ENCODE data around the gene CSF3R. TPM values are rescaled to one million over a fixed set of nuclear protein-coding genes. Genes with fewer than 3 reads are reported as not detected.

Gene CSF3R
- total RNA-seq, 3 donors from 2014 or later, result 17.3 to 54.2 (median 28.8) TPM

DNA sequence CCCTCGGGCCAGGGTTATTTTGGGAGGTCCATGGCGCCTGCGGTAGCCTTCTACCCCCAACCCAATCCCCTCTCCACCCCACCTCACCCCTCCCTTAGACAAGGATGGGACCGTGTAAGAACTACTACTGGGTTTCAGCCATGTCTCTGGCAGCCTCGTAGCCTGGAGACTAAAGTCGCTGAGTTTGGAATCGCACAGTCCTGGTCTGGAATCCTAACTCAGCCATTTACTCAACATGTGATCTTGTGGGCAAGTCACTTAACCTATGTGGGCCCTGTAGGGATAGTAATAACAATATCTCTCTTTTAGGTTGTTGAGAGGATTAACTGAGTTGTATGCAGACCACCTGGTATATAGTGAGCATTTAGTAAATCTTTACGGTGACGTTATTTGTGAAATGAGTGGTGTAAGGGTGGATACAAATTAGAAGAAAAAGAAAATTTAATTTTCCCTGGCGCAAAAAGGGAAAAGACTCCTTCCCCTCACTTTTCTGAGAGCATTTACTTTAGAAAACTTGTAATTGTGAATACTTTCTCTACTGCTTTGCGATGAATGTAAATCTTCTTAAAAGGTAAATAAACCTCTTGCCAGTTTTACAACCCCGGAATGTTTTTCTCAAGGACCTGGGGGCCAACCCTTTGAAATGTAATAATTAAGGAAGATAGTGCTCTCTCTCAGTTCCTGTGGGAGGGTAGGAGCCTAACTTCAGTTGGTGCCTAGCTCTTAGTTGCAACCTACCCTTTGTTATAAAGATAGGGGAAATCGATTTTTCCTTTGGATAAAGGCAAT, 17.9 kb downstream of the CSF3R start:
- Histone ChIP-seq H3K4me3 (peak overlapping the region; percentile 88 to 95 (median 92)), H3K36me3 (peaks cover 10% of the 10 kb centered on the region), H3K27ac (peak overlapping the region; percentile 94 to 97), H3K9me3 (no peaks in the 10 kb centered on the region), H3K27me3 (no peaks in the 10 kb centered on the region), H3K4me1 (peaks cover 0 to 14% of the 10 kb centered on the region in 2 donors)
- no peak for DNase-seq (ENCODE audit: low spot score in 2 of 2)
- intact Hi-C loops (cut with DNase I; ENCODE audit: low total_unique reads), result no loop called here
- TF ChIP-seq POLR2A (IDR thresholded peaks at IDR 0.05) (no peak), POLR2AphosphoS5 (IDR thresholded peaks at IDR 0.05) (no peak)
- TF ChIP-seq, protein P1, sequence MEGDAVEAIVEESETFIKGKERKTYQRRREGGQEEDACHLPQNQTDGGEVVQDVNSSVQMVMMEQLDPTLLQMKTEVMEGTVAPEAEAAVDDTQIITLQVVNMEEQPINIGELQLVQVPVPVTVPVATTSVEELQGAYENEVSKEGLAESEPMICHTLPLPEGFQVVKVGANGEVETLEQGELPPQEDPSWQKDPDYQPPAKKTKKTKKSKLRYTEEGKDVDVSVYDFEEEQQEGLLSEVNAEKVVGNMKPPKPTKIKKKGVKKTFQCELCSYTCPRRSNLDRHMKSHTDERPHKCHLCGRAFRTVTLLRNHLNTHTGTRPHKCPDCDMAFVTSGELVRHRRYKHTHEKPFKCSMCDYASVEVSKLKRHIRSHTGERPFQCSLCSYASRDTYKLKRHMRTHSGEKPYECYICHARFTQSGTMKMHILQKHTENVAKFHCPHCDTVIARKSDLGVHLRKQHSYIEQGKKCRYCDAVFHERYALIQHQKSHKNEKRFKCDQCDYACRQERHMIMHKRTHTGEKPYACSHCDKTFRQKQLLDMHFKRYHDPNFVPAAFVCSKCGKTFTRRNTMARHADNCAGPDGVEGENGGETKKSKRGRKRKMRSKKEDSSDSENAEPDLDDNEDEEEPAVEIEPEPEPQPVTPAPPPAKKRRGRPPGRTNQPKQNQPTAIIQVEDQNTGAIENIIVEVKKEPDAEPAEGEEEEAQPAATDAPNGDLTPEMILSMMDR (IDR thresholded peaks at IDR 0.05), result no peak

GRCh38 chr1:36463803-36464604, 18.7 kb downstream of the CSF3R start, which contains the start of gene MRPS15:
Gene MRPS15, minus strand, starts transcription at chr1:36464384. Its CDS starts 109 bp downstream, at chr1:36464275.
- Histone ChIP-seq H3K27me3 (no peaks in the 10 kb centered on the region), H3K4me3 (peak within 1 kb of the TSS; percentile 88 to 95 (median 92)), H3K36me3 (peaks cover 10% of the 10 kb centered on the region), H3K4me1 (peaks cover 0 to 14% of the 10 kb centered on the region in 2 donors), H3K9me3 (no peaks in the 10 kb centered on the region), H3K27ac (peak within 1 kb of the TSS; percentile 94 to 97)
- intact Hi-C loops (cut with DNase I; ENCODE audit: low total_unique reads), result no loop called here
- TF ChIP-seq POLR2A (IDR thresholded peaks at IDR 0.05) (peak; percentile 89), POLR2AphosphoS5 (IDR thresholded peaks at IDR 0.05) (peak; percentile 92 to 99 (median 92))
- TF ChIP-seq, protein P1 (IDR thresholded peaks at IDR 0.05), result peak in 1 of 3 donors; percentile 3
- peak; percentile 94 to 96 for DNase-seq (ENCODE audit: low spot score in 2 of 2)

DNA sequence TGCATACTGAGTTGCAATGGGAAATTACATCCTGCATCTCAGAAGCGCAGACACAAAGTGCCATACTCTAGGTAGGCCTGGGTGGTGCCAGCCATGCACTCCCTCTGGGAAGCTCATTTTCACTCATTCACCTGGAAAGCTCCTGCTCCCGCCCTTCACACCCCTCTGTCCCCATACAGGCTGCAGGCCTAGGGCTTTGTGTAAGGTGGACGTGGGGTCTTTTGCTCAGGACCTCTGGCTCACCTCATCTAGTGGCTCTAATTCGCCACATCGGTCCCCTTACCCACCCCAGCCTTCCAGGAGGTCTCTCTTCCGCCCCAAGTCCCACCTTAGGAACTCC, 19.3 kb downstream of the CSF3R start:
- H3K27ac ChIP-seq, result peak overlapping the region; percentile 94 to 97
- DNase-seq (ENCODE audit: low spot score in 2 of 2), result no peak
- intact Hi-C loops (cut with DNase I; ENCODE audit: low total_unique reads), result no loop called here

DNA sequence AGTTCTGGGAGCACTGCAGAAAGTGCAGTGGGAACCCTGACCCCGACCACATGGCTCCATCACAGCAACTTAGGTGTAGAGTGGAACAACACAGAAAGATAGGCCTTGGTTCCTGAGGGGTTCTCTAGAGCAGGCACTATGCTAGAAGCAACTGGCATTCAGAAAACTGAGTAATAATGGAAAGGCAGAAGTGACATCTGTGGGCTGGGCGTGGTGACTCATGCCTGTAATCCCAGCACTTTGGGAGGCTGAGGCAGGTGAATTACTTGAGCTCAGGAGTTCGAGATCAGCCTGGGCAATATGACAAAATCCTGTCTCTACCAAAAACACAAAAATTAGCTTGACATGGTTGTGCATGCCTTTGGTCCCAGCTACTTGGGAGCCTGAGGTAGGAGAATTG, 23.8 kb downstream of the CSF3R start:
- no peaks in the 10 kb centered on the region for H3K9me3 ChIP-seq
- peaks cover 10% of the 10 kb centered on the region for H3K36me3 ChIP-seq
- no peaks in the 10 kb centered on the region for H3K27me3 ChIP-seq
- H3K4me1 ChIP-seq, result peaks cover 0 to 9% of the 10 kb centered on the region in 2 donors
- no peak overlapping the region for H3K27ac ChIP-seq
- TF ChIP-seq POLR2AphosphoS5 (IDR thresholded peaks at IDR 0.05) (no peak), POLR2A (IDR thresholded peaks at IDR 0.05) (no peak)
- TF ChIP-seq, protein P1 (IDR thresholded peaks at IDR 0.05), result no peak
- no peak overlapping the region for H3K4me3 ChIP-seq
- no peak for DNase-seq (ENCODE audit: low spot score in 2 of 2)
- intact Hi-C loops (cut with DNase I; ENCODE audit: low total_unique reads), result no loop called here

More for the DNA sequence above, 19.3 kb downstream of the CSF3R start:
- Histone ChIP-seq H3K27me3 (no peaks in the 10 kb centered on the region), H3K9me3 (no peaks in the 10 kb centered on the region), H3K4me1 (peaks cover 0 to 14% of the 10 kb centered on the region in 2 donors), H3K4me3 (peak overlapping the region; percentile 88 to 95 (median 92)), H3K36me3 (peaks cover 10% of the 10 kb centered on the region)
- no peak for TF ChIP-seq POLR2A (IDR thresholded peaks at IDR 0.05)
- TF ChIP-seq POLR2AphosphoS5 (IDR thresholded peaks at IDR 0.05), result no peak
- TF ChIP-seq, protein P1 (IDR thresholded peaks at IDR 0.05), result no peak

Data from breast epithelium (tissue), 4 donors.